Peyer's patch (tissue), 4 donors: ENCODE results near the gene JPH3.

Source experiments
- CTCF ChIP-seq, 6 experiments: fragments of 450-650 bp in 4 of 6; fragments of 200-600 bp in 2 of 6; sonication (generic) in 1 of 6; IDR thresholded peaks; one replicate each; pipeline ENCODE4 v1.5.1; 2017 to 2019; ENCODE audit warnings: antibody characterized with exemption in 6 of 6, mild to moderate bottlenecking in 3 of 6, moderate library complexity in 1 of 6
- POLR2A ChIP-seq, 2 donors: fragments of 450-650 bp; IDR thresholded peaks; one replicate each; pipeline ENCODE4 v1.5.1; 2017; ENCODE audit warnings: antibody characterized with exemption in 2 of 2, mild to moderate bottlenecking in 2 of 2, moderate library complexity in 2 of 2

GRCh38 chr16:87715658-87716057, 113.3 kb downstream of the JPH3 start:
- TF ChIP-seq CTCF (IDR thresholded peaks at IDR 0.05) = no peak
- no peak for TF ChIP-seq POLR2A (IDR thresholded peaks at IDR 0.05)
